Measurements from ENCODE around the gene GMCL2.

DNA sequence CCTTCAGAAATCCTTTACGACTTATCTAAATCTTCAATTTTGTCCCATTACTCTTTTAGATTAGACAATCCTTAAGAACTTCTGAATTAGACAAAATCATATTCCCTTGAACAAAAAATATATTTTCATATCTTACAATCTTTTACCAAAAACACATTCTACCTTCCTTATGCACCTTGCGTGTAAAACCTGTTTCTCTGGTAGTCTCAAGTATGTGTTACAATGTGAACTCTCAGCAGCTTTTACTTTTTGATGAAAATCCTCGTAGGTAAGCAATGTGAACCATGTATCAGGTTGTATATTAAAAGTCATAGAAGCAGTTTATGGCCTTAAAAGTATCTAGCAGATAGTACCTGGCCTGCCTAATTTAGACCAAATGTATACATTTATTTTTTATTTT, 12.7 kb downstream of the GMCL2 start:
- TF ChIP-seq, protein P1, sequence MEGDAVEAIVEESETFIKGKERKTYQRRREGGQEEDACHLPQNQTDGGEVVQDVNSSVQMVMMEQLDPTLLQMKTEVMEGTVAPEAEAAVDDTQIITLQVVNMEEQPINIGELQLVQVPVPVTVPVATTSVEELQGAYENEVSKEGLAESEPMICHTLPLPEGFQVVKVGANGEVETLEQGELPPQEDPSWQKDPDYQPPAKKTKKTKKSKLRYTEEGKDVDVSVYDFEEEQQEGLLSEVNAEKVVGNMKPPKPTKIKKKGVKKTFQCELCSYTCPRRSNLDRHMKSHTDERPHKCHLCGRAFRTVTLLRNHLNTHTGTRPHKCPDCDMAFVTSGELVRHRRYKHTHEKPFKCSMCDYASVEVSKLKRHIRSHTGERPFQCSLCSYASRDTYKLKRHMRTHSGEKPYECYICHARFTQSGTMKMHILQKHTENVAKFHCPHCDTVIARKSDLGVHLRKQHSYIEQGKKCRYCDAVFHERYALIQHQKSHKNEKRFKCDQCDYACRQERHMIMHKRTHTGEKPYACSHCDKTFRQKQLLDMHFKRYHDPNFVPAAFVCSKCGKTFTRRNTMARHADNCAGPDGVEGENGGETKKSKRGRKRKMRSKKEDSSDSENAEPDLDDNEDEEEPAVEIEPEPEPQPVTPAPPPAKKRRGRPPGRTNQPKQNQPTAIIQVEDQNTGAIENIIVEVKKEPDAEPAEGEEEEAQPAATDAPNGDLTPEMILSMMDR (IDR thresholded peaks at IDR 0.05), result no peak
- TF ChIP-seq POLR2A (IDR thresholded peaks at IDR 0.05), result no peak
